Mesenchymal stem cell (in vitro differentiated cells and primary cell): ENCODE results near the gene TMC3.

ENCODE experiments used
- DNase-seq: peaks from one replicate; pipeline ENCODE4 v3.0.0-alpha.2; 2013
- H2AFZ ChIP-seq: one replicate; pipeline ENCODE4 v1.6.1; 2013; ENCODE audit warnings: low read depth, mild to moderate bottlenecking, control low read depth, inconsistent platforms, low read length, moderate library complexity
- H2AK5ac ChIP-seq: 2 replicates; pipeline ENCODE4 v1.6.1; 2013; ENCODE audit warnings: low read length, moderate library complexity, mild to moderate bottlenecking, inconsistent platforms; ENCODE audit not compliant: severe bottlenecking
- H2BK120ac ChIP-seq: one replicate; pipeline ENCODE4 v1.6.1; 2013; ENCODE audit warnings: low read depth, mild to moderate bottlenecking, inconsistent platforms, low read length, moderate library complexity
- H2BK12ac ChIP-seq, 2 experiments: one replicate each; pipeline ENCODE4 v1.6.1; 2013; ENCODE audit warnings: inconsistent platforms in 2 of 2, low read length in 2 of 2, mild to moderate bottlenecking in 2 of 2, moderate library complexity in 2 of 2, control low read depth in 1 of 2
- H2BK15ac ChIP-seq: one replicate; pipeline ENCODE4 v1.6.1; 2013; ENCODE audit warnings: mild to moderate bottlenecking, low read depth, inconsistent platforms; ENCODE audit not compliant: poor library complexity, severe bottlenecking
- H2BK5ac ChIP-seq: 2 replicates; pipeline ENCODE4 v1.6.1; 2013; ENCODE audit warnings: low read depth, mild to moderate bottlenecking, low read length, control low read depth, inconsistent platforms; ENCODE audit not compliant: poor library complexity, severe bottlenecking
- H3K14ac ChIP-seq, 2 experiments: one replicate each; pipeline ENCODE4 v1.6.1; 2013; ENCODE audit warnings: inconsistent platforms in 2 of 2, low read length in 2 of 2, control low read depth in 1 of 2, mild to moderate bottlenecking in 1 of 2, moderate library complexity in 1 of 2
- H3K18ac ChIP-seq, 2 experiments: one replicate each; pipeline ENCODE4 v1.6.1; 2013; ENCODE audit warnings: inconsistent platforms in 2 of 2, low read length in 2 of 2, control low read depth in 1 of 2, low read depth in 1 of 2, mild to moderate bottlenecking in 1 of 2
- H3K23ac ChIP-seq, 2 experiments: one replicate each; pipeline ENCODE4 v1.6.1; 2013; ENCODE audit warnings: inconsistent platforms in 2 of 2, low read length in 2 of 2, mild to moderate bottlenecking in 2 of 2, moderate library complexity in 2 of 2, control low read depth in 1 of 2
- H3K27ac ChIP-seq: 2 replicates; pipeline ENCODE4 v1.5.1; 2013; ENCODE audit warnings: mild to moderate bottlenecking, moderate library complexity, low read length, control low read depth, inconsistent platforms; ENCODE audit not compliant: poor library complexity, severe bottlenecking
- H3K27me3 ChIP-seq, 2 experiments: 2 replicates each; pipeline versions ENCODE4 v1.6.1 to v1.7.0; 2013; ENCODE audit warnings: low read length in 2 of 2, mild to moderate bottlenecking in 2 of 2, moderate library complexity in 2 of 2, control low read depth in 1 of 2, inconsistent platforms in 1 of 2; ENCODE audit not compliant: control insufficient read depth in 1 of 2, insufficient read depth in 1 of 2
- H3K36me3 ChIP-seq, 2 experiments: 2 replicates each; pipeline versions ENCODE4 v1.6.1 to v1.7.0; 2013; ENCODE audit warnings: low read length in 2 of 2, control low read depth in 1 of 2, inconsistent platforms in 1 of 2, low read depth in 1 of 2, mild to moderate bottlenecking in 1 of 2; ENCODE audit not compliant: insufficient read depth in 2 of 2, control insufficient read depth in 1 of 2
- H3K4ac ChIP-seq, 2 experiments: one replicate each; pipeline ENCODE4 v1.6.1; 2013; ENCODE audit warnings: inconsistent platforms in 2 of 2, low read length in 2 of 2, mild to moderate bottlenecking in 2 of 2, moderate library complexity in 2 of 2, control low read depth in 1 of 2, low read depth in 1 of 2
- H3K4me1 ChIP-seq: 2 replicates; pipeline ENCODE4 v1.6.1; 2013; ENCODE audit warnings: low read depth, low read length, control low read depth; ENCODE audit not compliant: control insufficient read depth, insufficient read depth
- H3K4me2 ChIP-seq: 2 replicates; pipeline ENCODE4 v1.6.1; 2013; ENCODE audit warnings: low read length, mild to moderate bottlenecking, inconsistent platforms; ENCODE audit not compliant: poor library complexity, severe bottlenecking
- H3K4me3 ChIP-seq, 2 experiments: 2 replicates each; pipeline versions ENCODE4 v1.5.1 to v1.7.0; 2013; ENCODE audit warnings: low read length in 2 of 2, mild to moderate bottlenecking in 2 of 2, control low read depth in 1 of 2, low read depth in 1 of 2; ENCODE audit not compliant: insufficient read depth in 1 of 2
- H3K79me1 ChIP-seq: replicated peaks from 2 replicates; pipeline ENCODE4 v1.6.1; 2013; ENCODE audit warnings: mild to moderate bottlenecking, control low read depth, low read length, inconsistent platforms; ENCODE audit not compliant: poor library complexity, severe bottlenecking
- H3K9ac ChIP-seq: 2 replicates; pipeline ENCODE4 v1.7.0; 2013; ENCODE audit warnings: mild to moderate bottlenecking, low read length, moderate library complexity
- H3K9me3 ChIP-seq: 2 replicates; pipeline ENCODE4 v1.7.0; 2013; ENCODE audit warnings: mild to moderate bottlenecking, low read length; ENCODE audit not compliant: control insufficient read depth
- H4K8ac ChIP-seq: one replicate; pipeline ENCODE4 v1.6.1; 2013; ENCODE audit warnings: inconsistent platforms, mild to moderate bottlenecking, low read length, moderate library complexity
- H4K91ac ChIP-seq: one replicate; pipeline ENCODE4 v1.6.1; 2013; ENCODE audit warnings: mild to moderate bottlenecking, low read length, inconsistent platforms
- WGBS: methylation state at CpG from one replicate; pipeline ENCODE4 v1.1.7; 2013; ENCODE audit warnings: mixed read lengths; 5-methylcytosine and 5-hydroxymethylcytosine counted together

The TMC3 gene

DNA sequence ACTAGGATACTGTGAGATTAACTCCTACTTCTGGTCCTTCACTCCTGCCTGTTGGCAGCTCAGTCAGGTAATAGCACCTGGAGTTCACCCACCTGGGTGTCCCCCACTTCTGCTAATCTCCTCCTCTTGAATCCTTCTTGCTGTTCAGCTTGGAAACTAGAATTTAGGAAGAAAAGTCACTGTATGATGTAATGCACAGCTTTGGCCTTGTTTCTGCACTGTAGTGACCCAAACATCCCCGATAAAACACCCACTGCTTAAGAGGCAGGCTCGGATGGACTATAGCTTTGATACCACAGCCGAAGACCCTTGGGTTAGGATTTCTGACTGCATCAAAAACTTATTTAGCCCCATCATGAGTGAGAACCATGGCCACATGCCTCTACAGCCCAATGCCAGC lies 74.9 kb downstream of the TMC3 start:
- no peak for DNase-seq
- Histone ChIP-seq H3K9ac (no peak overlapping the region), H3K36me3 (peaks cover 0 to 17% of the 10 kb centered on the region in 2 experiments), H2BK12ac (no peak overlapping the region), H3K79me1 (no peaks in the 10 kb centered on the region), H3K4me1 (peaks cover 8% of the 10 kb centered on the region), H4K91ac (no peak overlapping the region), H3K4me3 (no peak overlapping the region), H3K27me3 (peaks cover 0 to 74% of the 10 kb centered on the region in 2 experiments), H3K4ac (no peak overlapping the region), H3K18ac (no peak overlapping the region), H2AFZ (no peak overlapping the region), H4K8ac (no peak overlapping the region), H3K9me3 (no peaks in the 10 kb centered on the region), H2BK5ac (no peak overlapping the region), H2BK120ac (no peak overlapping the region), H3K23ac (no peak overlapping the region), H2BK15ac (no peak overlapping the region), H2AK5ac (no peak overlapping the region), H3K14ac (no peak overlapping the region), H3K27ac (no peak overlapping the region), H3K4me2 (no peak overlapping the region)
- WGBS, result 90% methylated on average over 3 of the region's 3 CpGs

DNA sequence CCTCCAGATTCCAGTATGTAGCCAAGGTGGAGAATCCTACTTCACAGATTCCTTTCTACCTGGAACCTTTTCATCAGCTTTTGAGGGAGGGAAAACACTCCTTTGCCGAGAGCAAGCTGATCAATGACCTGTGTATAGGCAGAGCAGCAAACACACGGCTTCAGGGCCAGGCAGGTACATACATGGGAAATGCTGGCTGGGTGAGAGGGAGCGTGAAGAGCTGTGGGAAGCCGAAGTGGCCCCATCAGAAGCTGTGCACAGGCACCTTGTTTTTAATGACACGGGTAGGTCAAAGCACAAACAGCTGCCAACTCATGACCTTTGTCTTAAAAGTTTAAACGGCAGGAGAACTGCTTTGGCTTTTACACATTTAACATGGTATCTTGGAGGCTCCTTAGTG lies 75.4 kb downstream of the TMC3 start:
- Histone ChIP-seq H3K4me1 (peaks cover 6% of the 10 kb centered on the region), H3K27ac (no peak overlapping the region), H3K27me3 (peaks cover 0 to 78% of the 10 kb centered on the region in 2 experiments), H2BK12ac (no peak overlapping the region), H3K9me3 (no peaks in the 10 kb centered on the region), H2AK5ac (no peak overlapping the region), H3K4me2 (no peak overlapping the region), H2AFZ (no peak overlapping the region), H2BK5ac (no peak overlapping the region), H3K23ac (no peak overlapping the region), H3K79me1 (no peaks in the 10 kb centered on the region), H4K91ac (no peak overlapping the region), H3K18ac (no peak overlapping the region), H3K36me3 (peaks cover 0 to 17% of the 10 kb centered on the region in 2 experiments), H2BK15ac (no peak overlapping the region), H3K14ac (no peak overlapping the region), H3K9ac (no peak overlapping the region), H3K4me3 (no peak overlapping the region), H2BK120ac (no peak overlapping the region), H3K4ac (no peak overlapping the region), H4K8ac (no peak overlapping the region)
- 82% methylated on average over 6 of the region's 6 CpGs for WGBS
- no peak for DNase-seq

DNA sequence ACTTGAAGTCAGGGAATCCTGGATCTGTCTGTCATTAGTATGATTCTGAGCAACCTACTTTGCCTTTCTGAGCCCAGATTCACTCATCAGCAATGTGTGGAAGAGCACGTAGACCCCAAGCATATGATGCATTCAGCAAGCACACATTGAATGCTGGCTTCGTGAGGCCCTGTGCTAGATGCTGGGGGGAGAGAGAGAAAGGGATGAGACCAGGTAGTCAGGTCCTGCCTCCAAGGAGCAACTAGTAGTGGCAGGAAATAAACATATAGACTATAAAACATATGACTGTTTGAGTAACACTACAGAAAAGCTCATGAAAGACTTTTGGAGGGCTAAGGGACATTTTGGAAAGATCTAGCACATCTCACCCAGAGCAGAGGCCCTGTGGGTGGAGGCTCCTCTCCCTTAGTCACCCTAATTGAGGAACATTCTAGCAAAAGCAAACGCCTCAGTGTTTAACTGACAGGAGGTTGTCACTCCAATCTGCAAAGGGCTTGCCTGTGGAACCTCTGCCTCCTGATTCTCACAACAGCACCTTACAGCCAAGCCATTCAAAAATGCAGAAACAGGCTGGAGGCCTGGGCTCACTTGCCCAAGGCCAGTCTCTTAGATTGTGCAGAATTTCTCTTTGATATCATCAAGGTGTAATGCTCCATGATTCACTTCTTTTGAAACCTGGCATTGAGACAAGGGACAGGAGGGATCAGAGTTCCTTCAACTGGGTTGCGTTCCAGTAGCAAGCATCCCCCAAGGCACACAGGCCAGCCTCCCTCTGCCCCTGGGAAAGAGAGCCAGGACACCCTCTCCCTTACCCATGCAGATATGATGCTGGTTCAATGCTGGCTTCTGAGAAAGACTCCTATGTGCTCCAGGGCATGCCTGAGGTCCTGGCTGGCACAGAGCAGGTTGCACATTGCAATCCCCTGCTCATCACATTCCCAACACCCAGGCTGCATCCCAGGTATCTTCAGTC lies 76.1 kb downstream of the TMC3 start:
- H3K27ac ChIP-seq, result no peak overlapping the region
- H3K9ac ChIP-seq, result no peak overlapping the region
- no peak overlapping the region for H2AK5ac ChIP-seq
- H3K36me3 ChIP-seq, result peaks cover 0 to 17% of the 10 kb centered on the region in 2 experiments
- no peak overlapping the region for H3K4ac ChIP-seq
- H3K23ac ChIP-seq, result no peak overlapping the region
- peaks cover 0 to 84% of the 10 kb centered on the region in 2 experiments for H3K27me3 ChIP-seq
- H4K91ac ChIP-seq, result no peak overlapping the region
- H3K9me3 ChIP-seq, result no peaks in the 10 kb centered on the region
- H3K4me2 ChIP-seq, result no peak overlapping the region
- WGBS, result 81% methylated on average over 4 of the region's 4 CpGs
- H4K8ac ChIP-seq, result no peak overlapping the region
- no peak overlapping the region for H3K18ac ChIP-seq
- no peak overlapping the region for H2BK15ac ChIP-seq
- H2BK120ac ChIP-seq, result no peak overlapping the region
- H2BK5ac ChIP-seq, result no peak overlapping the region
- no peak overlapping the region for H2AFZ ChIP-seq
- H3K79me1 ChIP-seq, result no peaks in the 10 kb centered on the region
- H3K14ac ChIP-seq, result no peak overlapping the region
- DNase-seq, result no peak
- H3K4me3 ChIP-seq, result no peak overlapping the region
- H3K4me1 ChIP-seq, result peaks cover 5% of the 10 kb centered on the region
- no peak overlapping the region for H2BK12ac ChIP-seq

DNA sequence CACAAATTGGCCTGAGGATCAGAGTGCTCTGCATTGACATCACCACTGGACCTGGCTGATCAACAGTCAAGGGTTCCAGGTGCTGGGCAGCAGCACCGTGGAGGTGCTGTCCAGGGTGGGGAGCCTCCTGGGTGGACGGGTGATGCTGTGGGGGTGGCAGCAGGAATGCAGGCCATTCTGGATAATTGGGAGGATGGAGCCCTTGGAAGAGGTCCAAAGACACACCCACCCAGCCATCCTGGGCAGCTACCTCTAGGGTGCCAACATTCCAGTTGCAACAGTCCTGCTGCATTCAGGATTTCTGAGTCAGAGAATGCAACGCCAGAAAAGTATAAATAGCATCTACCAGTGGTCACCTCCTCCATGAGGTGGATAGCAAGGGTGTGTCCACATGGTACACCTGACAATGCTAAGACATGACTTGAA lies 76.9 kb downstream of the TMC3 start:
- H2BK15ac ChIP-seq, result no peak overlapping the region
- H3K4me3 ChIP-seq, result no peak overlapping the region
- no peak overlapping the region for H3K27ac ChIP-seq
- H3K23ac ChIP-seq, result no peak overlapping the region
- WGBS, result 83% methylated on average over 3 of the region's 3 CpGs
- no peak overlapping the region for H3K14ac ChIP-seq
- no peak overlapping the region for H2BK5ac ChIP-seq
- no peak overlapping the region for H3K4me2 ChIP-seq
- no peak overlapping the region for H2AK5ac ChIP-seq
- H3K18ac ChIP-seq, result no peak overlapping the region
- H2AFZ ChIP-seq, result no peak overlapping the region
- no peak overlapping the region for H4K91ac ChIP-seq
- H2BK120ac ChIP-seq, result no peak overlapping the region
- no peak overlapping the region for H3K4ac ChIP-seq
- no peak overlapping the region for H3K9ac ChIP-seq
- H2BK12ac ChIP-seq, result no peak overlapping the region
- H3K36me3 ChIP-seq, result peaks cover 0 to 13% of the 10 kb centered on the region in 2 experiments
- H3K9me3 ChIP-seq, result no peaks in the 10 kb centered on the region
- H3K27me3 ChIP-seq, result peaks cover 0 to 89% of the 10 kb centered on the region in 2 experiments
- H3K4me1 ChIP-seq, result peaks cover 5% of the 10 kb centered on the region
- H4K8ac ChIP-seq, result no peak overlapping the region
- DNase-seq, result no peak
- H3K79me1 ChIP-seq, result no peaks in the 10 kb centered on the region
